Transverse colon (tissue), 4 donors: ENCODE measurements around the gene RRP7A. TPM values are rescaled to one million over a fixed set of nuclear protein-coding genes. Genes with fewer than 3 reads are reported as not detected.
A peak's percentile ranks its signal among the peaks of the same experiment; 100 is the strongest.
"Not testable (repeated sequence)": the region's sequence is repeated elsewhere in the genome, so short reads cannot be mapped to it uniquely, and the experiment has no call there.

ENCODE experiments used
- DNase-seq: peaks from one replicate; pipeline ENCODE4 v3.0.0-alpha.2; 2019
- H3K27ac ChIP-seq, 4 donors: fragments of 200-600 bp; sonication (generic); 2 replicates each; pipeline ENCODE4 v1.5.1; 2016 to 2018; ENCODE audit warnings: inconsistent platforms in 4 of 4
- H3K27me3 ChIP-seq: fragments of 200-600 bp; sonication (generic); 2 replicates; pipeline ENCODE4 v1.5.1; 2017; ENCODE audit warnings: inconsistent platforms
- H3K36me3 ChIP-seq, 4 donors: fragments of 200-600 bp; sonication (generic); 2 replicates each; pipeline ENCODE4 v1.5.1; 2017 to 2019; ENCODE audit warnings: inconsistent platforms in 4 of 4
- H3K4me1 ChIP-seq, 4 donors: fragments of 200-600 bp; sonication (generic); 2 replicates each; pipeline ENCODE4 v1.5.1; 2017 to 2020; ENCODE audit warnings: inconsistent platforms in 4 of 4
- H3K4me3 ChIP-seq, 4 donors: fragments of 200-600 bp; sonication (generic); 1 replicate in 1 of 4; 2 replicates in 3 of 4; pipeline versions ENCODE4 v1.5.1 to v1.6.1; 2017 to 2019; ENCODE audit warnings: inconsistent platforms in 4 of 4
- H3K9me3 ChIP-seq, 2 donors: fragments of 200-600 bp; sonication (generic); 2 replicates each; pipeline ENCODE4 v1.5.1; 2017 to 2019; ENCODE audit warnings: inconsistent platforms in 2 of 2
- CTCF ChIP-seq, 5 experiments: fragments of 200-600 bp in 3 of 5; fragments of 450-650 bp in 2 of 5; sonication (generic) in 3 of 5; IDR thresholded peaks; 1 replicate in 2 of 5; 2 replicates in 3 of 5; pipeline ENCODE4 v1.5.1; 2016 to 2017; ENCODE audit warnings: antibody characterized with exemption in 5 of 5, inconsistent platforms in 3 of 5, mild to moderate bottlenecking in 2 of 5, moderate library complexity in 1 of 5
- EP300 ChIP-seq: sonication (generic); formaldehyde crosslinking; IDR thresholded peaks from one replicate; pipeline ENCODE4 v1.6.1; 2017; ENCODE audit warnings: antibody characterized with exemption, low read depth
- POLR2A ChIP-seq: fragments of 450-650 bp; IDR thresholded peaks from one replicate; pipeline ENCODE4 v1.6.1; 2016; ENCODE audit warnings: antibody characterized with exemption, mild to moderate bottlenecking, moderate library complexity
- POLR2AphosphoS5 ChIP-seq, 3 donors: sonication (generic); formaldehyde crosslinking; IDR thresholded peaks; one replicate each; pipeline ENCODE4 v1.6.1; 2016; ENCODE audit warnings: antibody characterized with exemption in 3 of 3
- WGBS, 2 donors: methylation state at CpG; one replicate each; pipeline ENCODE4 v1.1.5; 2018; ENCODE audit warnings: low coverage in 1 of 2; 5-methylcytosine and 5-hydroxymethylcytosine counted together
- in situ Hi-C, 4 donors: fragments of 200-750 bp; cut with MboI; loops; one replicate each; pipeline versions ENCODE4 v1.15.0 to v1.15.1; 2017; ENCODE audit warnings: low sequenced_read_pairs in 3 of 4, low pct_ligation_motif_present in 1 of 4, low pct_unique_long_range_greater_than_20kb in 1 of 4
- intact Hi-C: fragments of 100-400 bp; cut with DNase I; formaldehyde crosslinking; loops from one replicate; pipeline ENCODE4 v1.15.1; 2023; ENCODE audit warnings: low total_unique reads
- total RNA-seq, 4 donors: library from RNA; depleted of rRNA; stranded (reverse); fragments of >200 nt; gene quantifications; one replicate each; pipeline ENCODE4 v1.1.0, GENCODE V29; 2016

The RRP7A gene
- total RNA-seq, 4 donors from 2014 or later, result 13.1 to 27.0 (median 17.2) TPM

GRCh38 chr22:42500836-42501179, 18.8 kb downstream of the RRP7A start:
- Histone ChIP-seq H3K27ac (peak overlapping the region; percentile 27 to 57 (median 52)), H3K4me1 (peaks cover 0 to 26% (median 16%) of the 10 kb centered on the region in 4 donors), H3K27me3 (no peaks in the 10 kb centered on the region), H3K4me3 (peak overlapping the region; percentile 18 to 46 (median 32)), H3K9me3 (no peaks in the 10 kb centered on the region), H3K36me3 (no peaks in the 10 kb centered on the region)
- TF ChIP-seq POLR2A (no peak), POLR2AphosphoS5 (IDR thresholded peaks at IDR 0.05) (no peak), EP300 (no peak), CTCF (IDR thresholded peaks at IDR 0.05) (no peak)
- WGBS, 2 donors, result 70% methylated on average over 12 of the region's 26 CpGs; no CpG with 5 or more reads in 1 of the 2 donors
- DNase-seq, result no peak
- in situ Hi-C loops (no loop called here), intact Hi-C loops (no loop called here)

GRCh38 chr22:42500161-42500835, 19.3 kb downstream of the RRP7A start:
- DNase-seq, result peak; percentile 92
- Histone ChIP-seq H3K4me1 (peaks cover 0 to 26% (median 16%) of the 10 kb centered on the region in 4 donors), H3K27me3 (no peaks in the 10 kb centered on the region), H3K9me3 (no peaks in the 10 kb centered on the region), H3K27ac (peak overlapping the region; percentile 63 to 73 (median 70)), H3K36me3 (no peaks in the 10 kb centered on the region), H3K4me3 (peak overlapping the region; percentile 18 to 46 (median 32))
- TF ChIP-seq CTCF (IDR thresholded peaks at IDR 0.05), result peak in 1 of 5 experiments; percentile 23
- TF ChIP-seq POLR2AphosphoS5 (IDR thresholded peaks at IDR 0.05), result peak; percentile 46 to 83 (median 77)
- TF ChIP-seq EP300, result no peak
- TF ChIP-seq POLR2A, result peak; percentile 70
- 2% methylated on average over 12 of the region's 56 CpGs; no CpG with 5 or more reads in 1 of the 2 donors for WGBS, 2 donors
- intact Hi-C loops, result no loop called here
- in situ Hi-C loops, result no loop called here

- H3K4me3 ChIP-seq, result peak overlapping the region in 1 of 4 donors; percentile 46
- peak overlapping the region; percentile 63 to 73 (median 70) for H3K27ac ChIP-seq
- in situ Hi-C loops, H3K27me3 ChIP-seq, intact Hi-C loops, DNase-seq, H3K36me3 ChIP-seq, H3K9me3 ChIP-seq: not testable (repeated sequence)
- peaks cover 0 to 26% (median 16%) of the 10 kb centered on the region in 4 donors for H3K4me1 ChIP-seq
- 54 to 80% methylated on average over 3 to 15 of the region's 15 CpGs for WGBS, 2 donors
Measured at GRCh38 chr22:42499773-42500160, 19.8 kb downstream of the RRP7A start.

- peak; percentile 28 for DNase-seq
- H3K36me3 ChIP-seq, H3K27me3 ChIP-seq, H3K4me3 ChIP-seq, intact Hi-C loops, in situ Hi-C loops, H3K9me3 ChIP-seq, H3K27ac ChIP-seq: not testable (repeated sequence)
- WGBS, 2 donors, result 40 to 51% methylated on average over 1 to 10 of the region's 10 CpGs
- H3K4me1 ChIP-seq, result peaks cover 0 to 20% (median 11%) of the 10 kb centered on the region in 4 donors
Measured at GRCh38 chr22:42495533-42496141, 24.0 kb downstream of the RRP7A start.

- no peak for DNase-seq
- peaks cover 0 to 5% (median 3%) of the 10 kb centered on the region in 4 donors for H3K4me1 ChIP-seq
- intact Hi-C loops, result no loop called here
- no peaks in the 10 kb centered on the region for H3K36me3 ChIP-seq
- WGBS, 2 donors, result 75 to 77% methylated on average over 2 to 6 of the region's 6 CpGs
- H3K4me3 ChIP-seq, result no peak overlapping the region
- no peak overlapping the region for H3K27ac ChIP-seq
- in situ Hi-C loops, result no loop called here
- H3K27me3 ChIP-seq, result no peaks in the 10 kb centered on the region
- TF ChIP-seq EP300 (no peak), POLR2AphosphoS5 (IDR thresholded peaks at IDR 0.05) (no peak), POLR2A (no peak), CTCF (IDR thresholded peaks at IDR 0.05) (no peak)
- no peaks in the 10 kb centered on the region for H3K9me3 ChIP-seq
Measured at GRCh38 chr22:42493393-42493792, 26.2 kb downstream of the RRP7A start.
